A549 (cell line): ENCODE results near the gene ADAMTS2. TPM values are rescaled to one million over a fixed set of nuclear protein-coding genes. Genes with fewer than 3 reads are reported as not detected.

Experiments used
- ATAC-seq, 2 experiments: fragments of 200-7000 bp in 1 of 2; fragments of >200 bp in 1 of 2; cut with Nextera tagmentation in 1 of 2; cut with Tn5 transposase in 1 of 2; 3 replicates each; pipeline versions ENCODE4 v1.8.0 to v1.9.1; 2018 to 2020; ENCODE audit warnings: mild to moderate bottlenecking in 1 of 2, moderate library complexity in 1 of 2
- CTCF ChIA-PET: fragments of 300-600 bp; sonication (Branson Sonifier 250); formaldehyde crosslinking; extraction: SDS; loops from one replicate; lab custom pipeline; 2021; ENCODE audit warnings: antibody characterized with exemption, inconsistent platforms; lab: Yijun Ruan, JAX
- POLR2A ChIA-PET: fragments of 350-600 bp; formaldehyde crosslinking; extraction: SDS; loops from one replicate; lab custom pipeline; 2021; ENCODE audit warnings: antibody characterized with exemption, inconsistent platforms; lab: Yijun Ruan, JAX
- DNase-seq, 2 experiments: peaks; one replicate each; pipeline versions ENCODE4 v3.0.0 to v3.0.0-alpha.2; 2011 to 2016; ENCODE audit warnings: low read depth in 1 of 2, low spot score in 1 of 2
- FAIRE-seq: peaks from 2 replicates; lab custom pipeline; 2011; peaks lifted over from hg19 to GRCh38; lab: Jason Lieb, UNC
- H3K27ac ChIP-seq, 2 experiments: fragments of >200 bp; sonication (Bioruptor Twin); formaldehyde crosslinking; 3 replicates each; pipeline ENCODE4 v1.5.1; 2016 to 2017
- H3K4me1 ChIP-seq: fragments of >200 bp; sonication (Bioruptor Twin); formaldehyde crosslinking; 3 replicates; pipeline ENCODE4 v1.6.1; 2016
- H3K4me2 ChIP-seq: fragments of >200 bp; sonication (Bioruptor Twin); formaldehyde crosslinking; 3 replicates; pipeline ENCODE4 v1.6.1; 2016
- H3K4me3 ChIP-seq: fragments of >200 bp; sonication (Bioruptor Twin); formaldehyde crosslinking; 3 replicates; pipeline ENCODE4 v1.5.1; 2016
- H3K9me3 ChIP-seq: fragments of >200 bp; sonication (Bioruptor Twin); formaldehyde crosslinking; 3 replicates; pipeline ENCODE4 v1.6.1; 2016
- BHLHE40 ChIP-seq: IDR thresholded peaks from 2 replicates; pipeline ENCODE4 v1.6.1; 2012; ENCODE audit warnings: low read depth, low read length, inconsistent platforms
- CBX2 ChIP-seq: fragments of 200-600 bp; sonication (generic); IDR thresholded peaks from 2 replicates; pipeline ENCODE4 v1.6.1; 2016; ENCODE audit warnings: low read depth, mild to moderate bottlenecking, borderline replicate concordance
- CEBPB ChIP-seq, 2 experiments: fragments of >200 bp in 1 of 2; sonication (Bioruptor Twin) in 1 of 2; formaldehyde crosslinking in 1 of 2; IDR thresholded peaks; 2 replicates each; pipeline ENCODE4 v1.6.1; 2012 to 2016
- EHF ChIP-seq: fragments of 250-450 bp; sonication (Bioruptor Pico); IDR thresholded peaks from 2 replicates; pipeline ENCODE4 v1.5.0; 2020; ENCODE audit warnings: mild to moderate bottlenecking
- EHMT2 ChIP-seq: fragments of 200-600 bp; sonication (generic); IDR thresholded peaks from 2 replicates; pipeline ENCODE4 v1.6.1; 2016; ENCODE audit warnings: antibody characterized with exemption, low read depth, mild to moderate bottlenecking, moderate library complexity
- FOSB ChIP-seq: fragments of 250-450 bp; sonication (Bioruptor Pico); IDR thresholded peaks from 2 replicates; pipeline ENCODE4 v1.5.0; 2020; ENCODE audit warnings: mild to moderate bottlenecking, moderate library complexity
- FOXS1 ChIP-seq: fragments of 250-450 bp; sonication (Bioruptor Pico); IDR thresholded peaks from 2 replicates; pipeline ENCODE4 v1.5.0; 2020; ENCODE audit warnings: mild to moderate bottlenecking, moderate library complexity
- HDAC2 ChIP-seq: fragments of 200-600 bp; sonication (generic); IDR thresholded peaks from 2 replicates; pipeline ENCODE4 v1.6.1; 2016
- HOXA7 ChIP-seq: fragments of 250-450 bp; sonication (Bioruptor Pico); IDR thresholded peaks from 2 replicates; pipeline ENCODE4 v1.5.0; 2020; ENCODE audit warnings: mild to moderate bottlenecking, moderate library complexity
- JUN ChIP-seq, 2 experiments: fragments of >200 bp; sonication (Bioruptor Twin); formaldehyde crosslinking; IDR thresholded peaks; 2 replicates in 1 of 2; 3 replicates in 1 of 2; pipeline ENCODE4 v1.6.1; 2016 to 2017
- JUNB ChIP-seq: fragments of >200 bp; sonication (Bioruptor Twin); formaldehyde crosslinking; IDR thresholded peaks from 2 replicates; pipeline ENCODE4 v1.6.1; 2016
- MAFK ChIP-seq: fragments of 450-650 bp; IDR thresholded peaks from 2 replicates; pipeline ENCODE4 v1.6.1; 2014; ENCODE audit not compliant: partially characterized antibody
- MAZ ChIP-seq: fragments of 150-350 bp; IDR thresholded peaks from 2 replicates; pipeline ENCODE4 v1.6.1; 2014; ENCODE audit warnings: antibody characterized with exemption, low read depth, low read length, borderline replicate concordance
- NPAS2 ChIP-seq: fragments of 250-450 bp; sonication (Bioruptor Pico); IDR thresholded peaks from 2 replicates; pipeline ENCODE4 v1.8.0; 2022; ENCODE audit warnings: mild to moderate bottlenecking, moderate library complexity, borderline replicate concordance
- POLR2A ChIP-seq: IDR thresholded peaks from 2 replicates; pipeline ENCODE4 v1.6.1; 2012; ENCODE audit warnings: mild to moderate bottlenecking, low read length
- RAD21 ChIP-seq, 2 experiments: fragments of >200 bp in 1 of 2; sonication (Bioruptor Twin) in 1 of 2; formaldehyde crosslinking in 1 of 2; IDR thresholded peaks in 1 of 2; conservative IDR thresholded peaks in 1 of 2; 2 replicates in 1 of 2; 3 replicates in 1 of 2; pipeline ENCODE4 v1.6.1; 2012 to 2018; ENCODE audit warnings: inconsistent platforms in 1 of 2
- ZC3H11A ChIP-seq: fragments of 450-650 bp; IDR thresholded peaks from 2 replicates; pipeline ENCODE4 v1.6.1; 2014; ENCODE audit warnings: antibody characterized with exemption, mild to moderate bottlenecking
- ZNF302 ChIP-seq: fragments of 250-450 bp; sonication (Bioruptor Pico); IDR thresholded peaks from 2 replicates; pipeline ENCODE4 v1.9.0; 2021; ENCODE audit warnings: inconsistent platforms, mild to moderate bottlenecking, moderate library complexity
- WGBS: methylation state at CpG from one replicate; pipeline ENCODE4 v1.1.6; 2017; ENCODE audit errors: missing lambda C conversion rate; 5-methylcytosine and 5-hydroxymethylcytosine counted together
- polyA plus RNA-seq, 4 experiments: library from polyadenylated mRNA; depleted of rRNA in 3 of 4; stranded (reverse); fragments of >200 nt; fragmentation: RNase III in 1 of 4; extraction: RNeasy Plus Mini Kit Qiagen cat#74134 plus additional on column Dnase treatment in 1 of 4; gene quantifications; 2 replicates in 3 of 4; 3 replicates in 1 of 4; pipeline ENCODE4 v1.2.3, GENCODE V29; 2011 to 2017
- TF ChIP-seq, protein P1 (sequence below): fragments of 200-600 bp; sonication (generic); IDR thresholded peaks from 2 replicates; pipeline ENCODE4 v1.6.1; 2016; ENCODE audit warnings: antibody characterized with exemption, mild to moderate bottlenecking, moderate library complexity

The ADAMTS2 gene
- polyA plus RNA-seq, 2 of the 4 experiments (the other 2 are of a cell fraction): not detected

DNA sequence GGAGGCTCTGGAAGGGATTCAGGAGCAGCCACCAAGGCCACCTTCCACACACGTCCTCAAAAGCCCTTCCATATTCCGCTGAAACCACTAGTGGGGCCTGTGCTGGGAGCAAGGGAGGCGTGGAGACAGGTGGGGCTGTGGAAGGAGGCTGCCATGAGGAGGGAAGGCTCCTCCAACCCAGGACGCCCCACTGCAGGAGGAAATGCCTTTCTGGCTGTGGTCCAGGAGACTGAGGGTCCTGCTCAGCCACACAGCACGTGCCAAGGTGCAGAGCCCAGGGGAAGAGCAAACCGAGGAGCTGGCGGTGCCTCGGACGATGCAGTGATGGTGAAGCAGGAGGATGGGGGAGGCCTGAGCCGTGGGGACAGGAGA, 49.5 kb downstream of the ADAMTS2 start (continued):
- no peak for TF ChIP-seq ZC3H11A

DNA sequence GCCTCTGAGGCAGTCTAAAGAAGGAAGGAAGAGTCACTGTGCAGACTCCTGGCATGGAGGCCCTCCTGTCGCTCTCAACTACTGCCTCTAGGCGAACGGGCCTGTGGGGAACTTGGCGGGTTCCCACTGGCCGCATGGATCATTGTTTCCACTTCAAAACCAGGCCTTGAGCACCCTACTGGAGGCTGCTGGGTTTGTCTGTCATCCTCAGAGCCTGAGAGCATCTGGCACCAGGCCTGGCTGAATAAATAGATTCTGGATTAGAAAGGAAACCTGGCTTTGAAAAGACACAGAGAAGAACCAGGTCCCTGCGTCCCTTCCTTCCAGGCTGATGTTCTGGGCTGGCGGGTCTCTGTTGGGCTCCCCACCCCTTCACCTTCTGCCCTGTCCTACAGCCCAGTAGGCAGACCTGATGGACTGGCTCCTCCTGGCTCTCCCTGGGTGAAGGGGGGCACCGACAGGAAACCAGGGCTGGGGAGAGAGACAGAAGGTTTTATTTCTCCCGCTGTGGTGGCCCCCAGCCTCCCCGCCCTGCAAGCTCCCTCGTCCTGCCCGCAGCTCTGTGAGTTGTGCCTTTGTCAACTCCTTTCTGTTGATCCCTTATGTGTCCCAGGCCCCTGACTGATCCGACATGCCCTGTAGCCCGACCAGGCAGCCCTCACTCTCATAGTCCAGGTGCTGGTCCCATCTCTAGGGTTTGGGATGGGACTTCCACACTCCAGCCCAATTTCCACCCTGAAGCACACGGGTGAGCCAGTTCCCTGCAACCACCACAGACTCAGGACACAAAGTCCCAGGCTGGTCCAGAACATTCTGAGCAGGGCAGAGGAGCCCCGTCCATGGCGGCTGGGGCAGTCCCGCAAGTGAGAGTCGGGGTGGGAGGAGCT, 50.1 kb downstream of the ADAMTS2 start:
- Histone ChIP-seq H3K4me3 (no peak overlapping the region), H3K4me1 (no peaks in the 10 kb centered on the region), H3K27ac (no peak overlapping the region)
- CTCF ChIA-PET: no interaction called here
- 36% methylated on average over 19 of the region's 19 CpGs for WGBS
- POLR2A ChIA-PET: no interaction called here
- no peak for ATAC-seq
- TF ChIP-seq JUN (IDR thresholded peaks at IDR 0.05): no peak
- no peak for TF ChIP-seq EHMT2
- no peak for TF ChIP-seq NPAS2
- no peak for TF ChIP-seq CEBPB (IDR thresholded peaks at IDR 0.05)
- TF ChIP-seq ZNF302 (CRISPR knock-in tag): no peak
- no peak for TF ChIP-seq MAZ
- TF ChIP-seq, protein P1, sequence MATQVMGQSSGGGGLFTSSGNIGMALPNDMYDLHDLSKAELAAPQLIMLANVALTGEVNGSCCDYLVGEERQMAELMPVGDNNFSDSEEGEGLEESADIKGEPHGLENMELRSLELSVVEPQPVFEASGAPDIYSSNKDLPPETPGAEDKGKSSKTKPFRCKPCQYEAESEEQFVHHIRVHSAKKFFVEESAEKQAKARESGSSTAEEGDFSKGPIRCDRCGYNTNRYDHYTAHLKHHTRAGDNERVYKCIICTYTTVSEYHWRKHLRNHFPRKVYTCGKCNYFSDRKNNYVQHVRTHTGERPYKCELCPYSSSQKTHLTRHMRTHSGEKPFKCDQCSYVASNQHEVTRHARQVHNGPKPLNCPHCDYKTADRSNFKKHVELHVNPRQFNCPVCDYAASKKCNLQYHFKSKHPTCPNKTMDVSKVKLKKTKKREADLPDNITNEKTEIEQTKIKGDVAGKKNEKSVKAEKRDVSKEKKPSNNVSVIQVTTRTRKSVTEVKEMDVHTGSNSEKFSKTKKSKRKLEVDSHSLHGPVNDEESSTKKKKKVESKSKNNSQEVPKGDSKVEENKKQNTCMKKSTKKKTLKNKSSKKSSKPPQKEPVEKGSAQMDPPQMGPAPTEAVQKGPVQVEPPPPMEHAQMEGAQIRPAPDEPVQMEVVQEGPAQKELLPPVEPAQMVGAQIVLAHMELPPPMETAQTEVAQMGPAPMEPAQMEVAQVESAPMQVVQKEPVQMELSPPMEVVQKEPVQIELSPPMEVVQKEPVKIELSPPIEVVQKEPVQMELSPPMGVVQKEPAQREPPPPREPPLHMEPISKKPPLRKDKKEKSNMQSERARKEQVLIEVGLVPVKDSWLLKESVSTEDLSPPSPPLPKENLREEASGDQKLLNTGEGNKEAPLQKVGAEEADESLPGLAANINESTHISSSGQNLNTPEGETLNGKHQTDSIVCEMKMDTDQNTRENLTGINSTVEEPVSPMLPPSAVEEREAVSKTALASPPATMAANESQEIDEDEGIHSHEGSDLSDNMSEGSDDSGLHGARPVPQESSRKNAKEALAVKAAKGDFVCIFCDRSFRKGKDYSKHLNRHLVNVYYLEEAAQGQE: no peak
- TF ChIP-seq CBX2: no peak
- TF ChIP-seq POLR2A: no peak
- no peak for TF ChIP-seq RAD21 (conservative IDR thresholded peaks at IDR 0.05 in 1 of 2, IDR thresholded peaks at IDR 0.05 in 1 of 2)
- no peak for TF ChIP-seq JUNB
- TF ChIP-seq, all 56 proteins: peak for 0
- H3K9me3 ChIP-seq: peaks cover 4% of the 10 kb centered on the region; the same call in 1 of the 3 replicates
- FAIRE-seq: no peak
- no peak overlapping the region for H3K4me2 ChIP-seq
- no peak for DNase-seq

DNA sequence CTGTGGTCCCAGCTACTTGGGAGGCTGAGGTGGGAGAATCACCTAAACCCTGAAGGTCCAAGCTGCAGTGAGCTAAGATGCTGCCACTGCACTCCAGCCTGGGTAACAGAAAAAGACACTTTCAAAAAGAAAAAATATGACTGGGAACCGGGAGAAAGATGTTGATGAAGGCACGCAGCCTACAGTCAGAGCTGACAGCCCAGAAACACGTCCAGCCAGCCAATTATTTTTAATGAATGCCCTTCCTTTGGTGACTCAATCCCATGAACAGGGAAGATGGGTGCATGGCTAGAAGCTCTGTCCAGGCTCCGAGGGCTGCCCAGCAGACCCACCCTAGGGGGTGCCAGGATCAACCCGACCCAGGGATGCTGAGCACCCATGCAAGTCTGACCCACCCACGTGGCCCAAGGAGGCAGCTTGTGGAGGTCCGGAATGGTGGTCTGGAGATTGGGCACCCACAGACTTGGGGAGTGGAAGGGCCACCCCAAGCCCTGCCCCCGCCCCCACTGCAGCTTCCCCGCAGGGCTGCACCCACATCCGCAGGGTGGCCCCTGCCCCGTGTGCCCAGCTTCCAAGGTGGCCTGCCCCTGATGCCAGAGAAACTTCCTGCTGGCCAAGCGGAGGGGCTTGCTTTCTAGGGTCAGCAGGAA, 51.0 kb downstream of the ADAMTS2 start:
- H3K9me3 ChIP-seq: peaks cover 4% of the 10 kb centered on the region; the same call in 2 of the 3 replicates
- H3K4me3 ChIP-seq: no peak overlapping the region
- H3K4me2 ChIP-seq: no peak overlapping the region
- H3K4me1 ChIP-seq: no peaks in the 10 kb centered on the region
- CTCF ChIA-PET: no interaction called here
- POLR2A ChIA-PET: no interaction called here
- DNase-seq (no peak), ATAC-seq (no peak), FAIRE-seq (no peak)
- WGBS: 25% methylated on average over 8 of the region's 12 CpGs
- H3K27ac ChIP-seq: no peak overlapping the region
- no peak for TF ChIP-seq JUN (IDR thresholded peaks at IDR 0.05)
- TF ChIP-seq EHMT2: no peak
- no peak for TF ChIP-seq BHLHE40
- no peak for TF ChIP-seq CBX2

DNA sequence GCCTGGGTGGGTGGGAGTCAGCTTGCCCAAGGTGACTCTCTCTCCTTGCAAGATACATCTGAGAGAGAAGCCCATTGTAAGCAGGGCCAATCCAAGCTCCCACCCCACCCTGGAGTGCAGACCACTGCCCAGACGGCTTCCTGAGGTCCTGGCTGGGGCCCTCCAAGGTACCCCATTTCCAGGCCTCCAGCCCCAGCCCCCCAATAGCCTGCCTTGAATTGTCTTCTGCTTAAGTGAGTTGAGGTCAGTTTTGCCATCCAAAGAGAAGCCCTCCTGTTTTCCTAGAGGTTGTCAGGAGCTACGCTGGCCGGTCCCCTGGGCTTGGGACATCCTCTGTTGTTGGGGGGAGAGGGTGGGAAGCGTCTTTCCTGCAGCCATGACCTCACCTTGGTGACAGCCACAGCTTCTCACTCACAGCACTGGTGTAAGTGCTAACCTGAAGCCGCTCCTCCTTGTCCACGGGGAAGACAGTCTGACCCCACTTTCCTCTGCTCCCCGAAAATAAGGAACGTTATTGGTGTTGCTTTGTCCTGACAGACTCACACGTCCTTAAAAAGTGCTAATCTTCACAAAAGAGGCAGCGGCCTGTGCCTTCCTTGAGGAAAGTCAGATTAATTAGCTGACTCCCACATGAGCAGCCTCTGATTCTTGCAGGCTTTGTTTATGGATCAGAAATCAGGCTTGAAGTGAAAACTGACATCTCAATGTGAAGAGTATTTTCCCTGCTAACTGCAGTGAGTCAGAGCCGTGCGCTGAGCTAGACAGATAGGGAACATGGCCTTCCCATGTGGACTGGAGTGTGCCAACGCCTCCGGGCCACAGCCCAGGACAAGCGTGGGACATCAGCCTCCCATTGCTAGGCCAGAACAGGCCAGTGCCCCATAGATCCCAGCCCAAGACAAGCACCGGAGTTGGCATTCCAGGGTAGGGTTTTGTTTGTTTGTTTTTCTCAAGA, 52.3 kb downstream of the ADAMTS2 start:
- POLR2A ChIA-PET: no interaction called here
- FAIRE-seq (no peak), DNase-seq (no peak), ATAC-seq (no peak)
- no peak overlapping the region for H3K4me2 ChIP-seq
- CTCF ChIA-PET: no interaction called here
- TF ChIP-seq HOXA7 (no peak), JUN (IDR thresholded peaks at IDR 0.05) (no peak), FOSB (no peak), MAFK (no peak), HDAC2 (no peak), EHF (CRISPR knock-in tag) (no peak), FOXS1 (CRISPR knock-in tag) (no peak)
- H3K9me3 ChIP-seq: no peaks in the 10 kb centered on the region; the same call in 1 of the 3 replicates
- no peak overlapping the region for H3K4me3 ChIP-seq
- H3K4me1 ChIP-seq: no peaks in the 10 kb centered on the region
- 21% methylated on average over 13 of the region's 16 CpGs for WGBS
- no peak overlapping the region for H3K27ac ChIP-seq
